ENCODE data around the gene JADE1. TPM values are rescaled to one million over a fixed set of nuclear protein-coding genes. Genes with fewer than 3 reads are reported as not detected.

The JADE1 gene
- total and polyA plus RNA-seq, 2 of the 4 experiments (the other 2 are of a cell fraction), result 13.8 to 32.6 TPM

DNA sequence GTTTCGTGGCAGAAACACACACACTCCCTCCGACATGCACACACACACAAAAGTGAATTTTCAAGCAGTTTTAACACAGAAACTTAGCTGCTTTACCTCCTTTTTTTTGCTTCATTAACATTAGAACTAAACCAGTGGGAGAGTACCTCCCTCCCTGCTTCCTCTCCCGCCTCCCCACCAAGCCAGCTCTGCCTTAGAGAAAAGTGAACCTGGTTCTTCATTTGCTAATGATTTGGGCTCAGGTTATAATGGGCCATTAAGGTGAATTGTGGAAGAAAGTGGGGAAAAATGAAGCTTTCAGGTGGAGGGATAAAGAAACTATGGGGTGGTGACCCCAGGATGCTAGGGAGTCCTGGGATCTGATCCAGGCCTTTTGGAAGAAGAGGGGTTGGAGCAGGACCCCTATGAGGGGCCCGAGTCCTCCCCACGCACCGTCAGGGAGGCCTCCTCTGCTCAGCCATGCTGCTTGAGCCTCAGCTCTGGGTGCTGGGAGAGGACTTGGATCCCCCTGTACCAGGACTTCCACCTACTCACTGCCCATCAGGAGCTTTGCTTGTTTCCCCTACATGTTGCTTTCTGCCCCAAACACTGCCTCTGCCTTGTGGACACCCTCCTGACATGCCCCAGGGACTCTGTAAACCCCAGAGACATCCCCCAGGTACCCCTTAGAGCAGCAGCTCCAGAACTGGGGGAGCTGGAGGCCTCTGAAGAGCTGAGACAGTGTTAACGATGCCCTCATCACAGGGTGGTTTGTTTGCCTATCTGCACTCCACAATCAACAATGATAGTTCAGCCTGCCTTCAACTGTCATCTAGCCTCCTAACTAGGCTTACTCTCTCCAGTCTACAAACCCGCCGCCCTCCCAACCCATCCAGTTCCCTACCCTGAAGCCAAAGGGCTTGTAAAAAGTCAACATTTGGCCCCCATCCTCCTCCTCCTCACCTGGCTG, 6.5 kb upstream of the JADE1 start:
- Histone ChIP-seq H2AK5ac (ENCODE audit: low read depth, low read length) (no peak overlapping the region), H4K20me1 (ENCODE audit: insufficient read depth, low read length) (no peaks in the 10 kb centered on the region), H3K14ac (replicated peaks; ENCODE audit: low read depth, low read length) (no peak overlapping the region), H2AFZ (replicated peaks; ENCODE audit: low read length, poor library complexity) (no peak overlapping the region), H4K91ac (ENCODE audit: insufficient read depth, low read depth, low read length) (no peak overlapping the region), H3K4me3 (ENCODE audit: insufficient read depth, low read depth, low read length) (no peak overlapping the region), H3K79me1 (ENCODE audit: low read depth in 1 of 2, low read length in 2 of 2) (no peaks in the 10 kb centered on the region), H3K4ac (ENCODE audit: low read depth, low read length) (no peak overlapping the region), H3K4me2 (ENCODE audit: low read depth, low read length) (no peak overlapping the region), H3K56ac (ENCODE audit: extremely low read depth, insufficient read depth, low read length) (no peak overlapping the region), H4K8ac (ENCODE audit: low read depth in 2 of 2, low read length in 2 of 2) (no peak overlapping the region), H2BK5ac (ENCODE audit: low read depth, low read length, poor library complexity, severe bottlenecking) (no peak overlapping the region), H3K27ac (ENCODE audit: insufficient read depth, low read length) (no peak overlapping the region), H3K9me1 (ENCODE audit: insufficient read depth, low read length) (no peaks in the 10 kb centered on the region), H3K18ac (ENCODE audit: low read depth, low read length) (no peak overlapping the region), H2BK120ac (ENCODE audit: low read depth, low read length) (no peak overlapping the region), H4K5ac (ENCODE audit: low read depth, low read length) (no peak overlapping the region), H3K9me3 (ENCODE audit: control insufficient read depth, insufficient read depth, low read length) (no peaks in the 10 kb centered on the region), H2AK9ac (replicated peaks; ENCODE audit: low read depth, low read length, poor library complexity) (no peak overlapping the region), H2BK15ac (ENCODE audit: low read depth, low read length) (no peak overlapping the region), H3K36me3 (ENCODE audit: control insufficient read depth, insufficient read depth, low read length) (no peaks in the 10 kb centered on the region), H3K27me3 (ENCODE audit: control insufficient read depth, insufficient read depth, low read length) (peaks cover 4% of the 10 kb centered on the region; the same call in 1 of the 2 replicates), H2BK20ac (ENCODE audit: low read depth, low read length) (no peak overlapping the region), H3K4me1 (ENCODE audit: control insufficient read depth, insufficient read depth, low read length) (no peaks in the 10 kb centered on the region), H3K23ac (ENCODE audit: low read depth, low read length) (no peak overlapping the region), H3K9ac (ENCODE audit: low read depth, low read length) (no peak overlapping the region)
- dilution Hi-C loops (cut with HindIII; ENCODE audit: low sequenced_read_pairs, unreplicated experiment), result no loop called here
- no TSS peak for BruUV-seq (replicated peaks)
- WGBS, 2 experiments (ENCODE audit: extremely low coverage in 2 of 2, insufficient read length in 1 of 2), result 68% methylated on average over 7 of the region's 9 CpGs; no CpG with 5 or more reads in 1 of the 2 experiments
- ATAC-seq (ENCODE audit: low read depth) (no peak), DNase-seq (no peak)
- in situ Hi-C loops (cut with MboI; ENCODE audit: low sequenced_read_pairs), result loop anchor here (10.0 kb wide), 1 partner anchor 228 kb away; no protein-coding TSS in a partner anchor
- intact Hi-C loops (cut with micrococcal nuclease), result loop anchor here (2.0 kb wide), 1 partner anchor 62 kb away; no protein-coding TSS in a partner anchor
- TF ChIP-seq POLR2A (IDR thresholded peaks at IDR 0.05; ENCODE audit: low read depth, low read length) (no peak), FOS (IDR thresholded peaks at IDR 0.05; ENCODE audit: low read depth, low read length) (no peak), NFE2L2 (IDR thresholded peaks at IDR 0.05; ENCODE audit: low read depth, low read length) (no peak), RAD21 (IDR thresholded peaks at IDR 0.05; ENCODE audit: low read length) (no peak), MAZ (IDR thresholded peaks at IDR 0.05; ENCODE audit: borderline replicate concordance, low read depth, low read length) (no peak), MAFK (IDR thresholded peaks at IDR 0.05; ENCODE audit: low read depth, low read length) (no peak), RCOR1 (IDR thresholded peaks at IDR 0.05; ENCODE audit: insufficient replicate concordance, low read length) (no peak), BHLHE40 (IDR thresholded peaks at IDR 0.05; ENCODE audit: low read depth, low read length) (no peak), CEBPB (IDR thresholded peaks at IDR 0.05; ENCODE audit: low read depth, low read length) (no peak), RFX5 (IDR thresholded peaks at IDR 0.05; ENCODE audit: low read depth, low read length) (no peak), SMC3 (IDR thresholded peaks at IDR 0.05; ENCODE audit: low read depth, low read length) (no peak)
- TF ChIP-seq, protein P1, sequence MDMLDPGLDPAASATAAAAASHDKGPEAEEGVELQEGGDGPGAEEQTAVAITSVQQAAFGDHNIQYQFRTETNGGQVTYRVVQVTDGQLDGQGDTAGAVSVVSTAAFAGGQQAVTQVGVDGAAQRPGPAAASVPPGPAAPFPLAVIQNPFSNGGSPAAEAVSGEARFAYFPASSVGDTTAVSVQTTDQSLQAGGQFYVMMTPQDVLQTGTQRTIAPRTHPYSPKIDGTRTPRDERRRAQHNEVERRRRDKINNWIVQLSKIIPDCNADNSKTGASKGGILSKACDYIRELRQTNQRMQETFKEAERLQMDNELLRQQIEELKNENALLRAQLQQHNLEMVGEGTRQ (IDR thresholded peaks at IDR 0.05; ENCODE audit: low read depth, low read length), result no peak
- TF ChIP-seq, protein P2, sequence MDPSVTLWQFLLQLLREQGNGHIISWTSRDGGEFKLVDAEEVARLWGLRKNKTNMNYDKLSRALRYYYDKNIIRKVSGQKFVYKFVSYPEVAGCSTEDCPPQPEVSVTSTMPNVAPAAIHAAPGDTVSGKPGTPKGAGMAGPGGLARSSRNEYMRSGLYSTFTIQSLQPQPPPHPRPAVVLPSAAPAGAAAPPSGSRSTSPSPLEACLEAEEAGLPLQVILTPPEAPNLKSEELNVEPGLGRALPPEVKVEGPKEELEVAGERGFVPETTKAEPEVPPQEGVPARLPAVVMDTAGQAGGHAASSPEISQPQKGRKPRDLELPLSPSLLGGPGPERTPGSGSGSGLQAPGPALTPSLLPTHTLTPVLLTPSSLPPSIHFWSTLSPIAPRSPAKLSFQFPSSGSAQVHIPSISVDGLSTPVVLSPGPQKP (IDR thresholded peaks at IDR 0.05; ENCODE audit: borderline replicate concordance, low read depth, low read length), result no peak
- TF ChIP-seq, protein P3, sequence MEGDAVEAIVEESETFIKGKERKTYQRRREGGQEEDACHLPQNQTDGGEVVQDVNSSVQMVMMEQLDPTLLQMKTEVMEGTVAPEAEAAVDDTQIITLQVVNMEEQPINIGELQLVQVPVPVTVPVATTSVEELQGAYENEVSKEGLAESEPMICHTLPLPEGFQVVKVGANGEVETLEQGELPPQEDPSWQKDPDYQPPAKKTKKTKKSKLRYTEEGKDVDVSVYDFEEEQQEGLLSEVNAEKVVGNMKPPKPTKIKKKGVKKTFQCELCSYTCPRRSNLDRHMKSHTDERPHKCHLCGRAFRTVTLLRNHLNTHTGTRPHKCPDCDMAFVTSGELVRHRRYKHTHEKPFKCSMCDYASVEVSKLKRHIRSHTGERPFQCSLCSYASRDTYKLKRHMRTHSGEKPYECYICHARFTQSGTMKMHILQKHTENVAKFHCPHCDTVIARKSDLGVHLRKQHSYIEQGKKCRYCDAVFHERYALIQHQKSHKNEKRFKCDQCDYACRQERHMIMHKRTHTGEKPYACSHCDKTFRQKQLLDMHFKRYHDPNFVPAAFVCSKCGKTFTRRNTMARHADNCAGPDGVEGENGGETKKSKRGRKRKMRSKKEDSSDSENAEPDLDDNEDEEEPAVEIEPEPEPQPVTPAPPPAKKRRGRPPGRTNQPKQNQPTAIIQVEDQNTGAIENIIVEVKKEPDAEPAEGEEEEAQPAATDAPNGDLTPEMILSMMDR (conservative IDR thresholded peaks at IDR 0.05; ENCODE audit: low read depth, low read length), result no peak
- CTCF ChIA-PET, result no interaction called here
- POLR2A ChIA-PET (ENCODE audit: unreplicated experiment), result no interaction called here
